Measurements from ENCODE around the gene SRRT. TPM values are rescaled to one million over a fixed set of nuclear protein-coding genes. Genes with fewer than 3 reads are reported as not detected.

SRRT gene, protein sequence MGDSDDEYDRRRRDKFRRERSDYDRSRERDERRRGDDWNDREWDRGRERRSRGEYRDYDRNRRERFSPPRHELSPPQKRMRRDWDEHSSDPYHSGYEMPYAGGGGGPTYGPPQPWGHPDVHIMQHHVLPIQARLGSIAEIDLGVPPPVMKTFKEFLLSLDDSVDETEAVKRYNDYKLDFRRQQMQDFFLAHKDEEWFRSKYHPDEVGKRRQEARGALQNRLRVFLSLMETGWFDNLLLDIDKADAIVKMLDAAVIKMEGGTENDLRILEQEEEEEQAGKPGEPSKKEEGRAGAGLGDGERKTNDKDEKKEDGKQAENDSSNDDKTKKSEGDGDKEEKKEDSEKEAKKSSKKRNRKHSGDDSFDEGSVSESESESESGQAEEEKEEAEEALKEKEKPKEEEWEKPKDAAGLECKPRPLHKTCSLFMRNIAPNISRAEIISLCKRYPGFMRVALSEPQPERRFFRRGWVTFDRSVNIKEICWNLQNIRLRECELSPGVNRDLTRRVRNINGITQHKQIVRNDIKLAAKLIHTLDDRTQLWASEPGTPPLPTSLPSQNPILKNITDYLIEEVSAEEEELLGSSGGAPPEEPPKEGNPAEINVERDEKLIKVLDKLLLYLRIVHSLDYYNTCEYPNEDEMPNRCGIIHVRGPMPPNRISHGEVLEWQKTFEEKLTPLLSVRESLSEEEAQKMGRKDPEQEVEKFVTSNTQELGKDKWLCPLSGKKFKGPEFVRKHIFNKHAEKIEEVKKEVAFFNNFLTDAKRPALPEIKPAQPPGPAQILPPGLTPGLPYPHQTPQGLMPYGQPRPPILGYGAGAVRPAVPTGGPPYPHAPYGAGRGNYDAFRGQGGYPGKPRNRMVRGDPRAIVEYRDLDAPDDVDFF
- 49.8 TPM for total RNA-seq
- 100 to 1,000 TPM in 5 of 8 donors, 10 to 100 TPM in 3; 93.9 to 131 (median 105) TPM for polyA plus RNA-seq (ENCODE audit: insufficient read depth in 1 of 8, insufficient read length in 8 of 8, low replicate concordance in 1 of 8)
- long read RNA-seq, donor 1, partial matches to known transcripts = 18 of 23 reads
- long read RNA-seq, donor 1, other reads (novel, unspliced or antisense) = 0 of 23 reads
- long read RNA-seq, donor 2 = 0 reads
- long read RNA-seq, donor 3, partial matches to known transcripts = 91 of 134 reads
- long read RNA-seq, donor 3, other reads (novel, unspliced or antisense) = 40 of 134 reads
- long read RNA-seq, donor 4, partial matches to known transcripts = 50 of 71 reads
- long read RNA-seq, donor 4, other reads (novel, unspliced or antisense) = 20 of 71 reads
- long read RNA-seq, donor 5, partial matches to known transcripts = 77 of 132 reads
- long read RNA-seq, donor 5, other reads (novel, unspliced or antisense) = 48 of 132 reads
- long read RNA-seq, donor 6, partial matches to known transcripts = 71 of 112 reads
- long read RNA-seq, donor 6, other reads (novel, unspliced or antisense) = 30 of 112 reads
- long read RNA-seq, donor 7, partial matches to known transcripts = 22 of 45 reads
- long read RNA-seq, donor 7, other reads (novel, unspliced or antisense) = 17 of 45 reads
- long read RNA-seq, donor 8, partial matches to known transcripts = 0 of 4 reads
- long read RNA-seq, donor 8, other reads (novel, unspliced or antisense) = 0 of 4 reads
- long read RNA-seq, donor 9, partial matches to known transcripts = 56 of 61 reads
- long read RNA-seq, donor 9, other reads (novel, unspliced or antisense) = 0 of 61 reads
- long read RNA-seq, donor 10, partial matches to known transcripts = 10 of 16 reads
- long read RNA-seq, donor 10, other reads (novel, unspliced or antisense) = 0 of 16 reads
- long read RNA-seq, donor 11, partial matches to known transcripts = 24 of 37 reads
- long read RNA-seq, donor 11, other reads (novel, unspliced or antisense) = 10 of 37 reads

DNA sequence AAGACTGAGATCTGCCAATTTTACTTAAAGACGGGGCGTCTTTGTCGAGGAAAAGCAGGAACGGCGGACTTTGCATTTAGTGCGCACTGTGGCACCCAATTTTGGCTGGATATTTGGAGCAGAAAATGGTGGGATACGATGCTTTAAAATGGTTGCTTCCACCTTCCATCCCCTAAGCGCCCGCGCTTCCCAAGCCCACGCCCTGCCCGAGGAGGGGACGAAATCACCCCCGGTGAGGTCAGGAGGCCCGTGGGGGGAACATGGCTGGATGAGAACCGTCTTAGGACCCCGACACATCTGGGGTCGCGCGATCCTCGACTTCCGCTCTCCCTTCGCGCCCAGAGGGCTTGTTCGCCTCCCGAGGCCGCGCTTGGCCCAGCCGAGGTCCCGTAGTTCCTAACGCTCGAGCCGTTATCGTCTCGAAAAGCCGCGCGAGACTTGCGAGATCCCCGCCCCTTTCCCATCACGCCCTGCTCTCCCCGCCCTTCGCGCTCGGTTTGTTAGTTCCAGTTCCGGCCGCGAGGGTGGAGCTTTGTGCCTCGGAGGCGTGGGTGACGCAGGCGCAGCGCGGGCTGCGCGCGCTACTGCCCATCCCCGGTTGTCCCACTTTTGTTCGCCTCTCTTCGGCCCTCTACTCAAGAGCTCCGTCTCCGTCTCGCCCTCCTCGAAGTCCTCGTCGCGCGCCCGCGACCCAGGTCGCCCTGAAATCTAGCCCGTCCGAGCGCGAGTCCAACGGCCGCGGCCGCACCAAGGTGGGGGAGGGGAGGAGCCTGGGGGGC is at the start of gene SRRT:
Gene SRRT, plus strand, starts transcription at position 527 of the 779 bp plus-strand sequence. CDS start 488 bp downstream, outside the sequence.
- no peaks in the 10 kb centered on the region for H3K27me3 ChIP-seq (ENCODE audit: control insufficient read depth, insufficient read depth, low read length)
- DNase-seq = peak; percentile 99
- peaks cover 62% of the 10 kb centered on the region for H3K36me3 ChIP-seq (ENCODE audit: control insufficient read depth, insufficient read depth, low read length)
- under 1% methylated on average over 58 of the region's 79 CpGs for WGBS (ENCODE audit: insufficient coverage)
- peak within 1 kb of the TSS; percentile 99 for H3K27ac ChIP-seq (ENCODE audit: low read length)
- H3K4me1 ChIP-seq (ENCODE audit: control insufficient read depth, insufficient read depth, low read length) = peaks cover 23% of the 10 kb centered on the region
- H3K4me3 ChIP-seq (ENCODE audit: low read length) = peak within 1 kb of the TSS; percentile 91
- no peaks in the 10 kb centered on the region for H3K9me3 ChIP-seq (replicated peaks; ENCODE audit: control insufficient read depth, low read depth, low read length)

- DNase-seq = peak; percentile 40
- peak overlapping the region; percentile 83 for H3K4me3 ChIP-seq (ENCODE audit: low read length)
- peaks cover 10% of the 10 kb centered on the region for H3K27me3 ChIP-seq (ENCODE audit: control insufficient read depth, insufficient read depth, low read length)
- H3K4me1 ChIP-seq (ENCODE audit: control insufficient read depth, insufficient read depth, low read length) = peaks cover 29% of the 10 kb centered on the region
- H3K27ac ChIP-seq (ENCODE audit: low read length) = peak overlapping the region; percentile 84
- H3K36me3 ChIP-seq (ENCODE audit: control insufficient read depth, insufficient read depth, low read length) = peaks cover 35% of the 10 kb centered on the region
- H3K9me3 ChIP-seq (replicated peaks; ENCODE audit: control insufficient read depth, low read depth, low read length) = no peaks in the 10 kb centered on the region
- 17% methylated on average over 13 of the region's 16 CpGs for WGBS (ENCODE audit: insufficient coverage)
Measured at GRCh38 chr7:100825215-100825671, 49.7 kb upstream of the SRRT start.

DNA sequence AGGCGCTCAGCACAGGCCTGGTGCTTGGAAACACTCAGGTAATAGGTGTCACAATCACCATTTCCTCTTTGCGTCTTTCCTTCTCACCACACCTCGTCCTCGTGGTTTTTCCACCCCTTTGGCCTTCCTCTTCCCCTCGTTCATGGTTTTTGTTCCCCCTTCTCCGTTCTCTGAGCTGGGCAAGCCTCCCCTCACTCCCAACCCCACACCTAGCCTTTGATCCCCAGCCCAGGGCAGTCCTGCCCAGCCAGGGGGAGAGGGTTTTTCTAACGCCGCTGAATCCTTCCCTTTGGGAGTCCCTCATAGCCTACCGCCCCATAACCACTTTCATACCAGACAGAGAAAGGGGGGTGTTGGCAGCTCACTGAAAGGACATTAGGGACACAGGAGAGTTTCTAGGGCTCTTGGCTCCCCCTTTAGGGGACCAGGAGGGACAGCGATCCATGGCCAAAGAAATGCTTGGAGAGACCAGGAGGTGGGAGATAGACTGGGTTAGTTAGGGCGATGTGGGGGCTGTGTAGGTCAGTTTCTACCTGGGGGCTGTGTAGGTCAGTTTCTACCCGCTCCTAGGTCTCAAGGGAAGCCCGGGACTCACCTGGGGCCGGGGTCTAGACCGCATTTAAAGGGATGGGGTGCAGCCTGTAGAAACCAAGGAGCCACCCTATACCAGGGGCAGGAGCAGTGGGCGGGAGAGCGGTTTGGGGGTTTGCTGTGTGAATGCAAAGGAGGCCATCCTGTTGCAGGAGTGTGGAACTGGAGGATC is 49.0 kb upstream of the SRRT start:
- H3K36me3 ChIP-seq (ENCODE audit: control insufficient read depth, insufficient read depth, low read length) = peaks cover 28% of the 10 kb centered on the region
- 3% methylated on average over 10 of the region's 17 CpGs for WGBS (ENCODE audit: insufficient coverage)
- H3K27ac ChIP-seq (ENCODE audit: low read length) = peak overlapping the region; percentile 84
- H3K4me1 ChIP-seq (ENCODE audit: control insufficient read depth, insufficient read depth, low read length) = peaks cover 29% of the 10 kb centered on the region
- H3K27me3 ChIP-seq (ENCODE audit: control insufficient read depth, insufficient read depth, low read length) = peaks cover 10% of the 10 kb centered on the region
- DNase-seq = peak; percentile 65
- H3K9me3 ChIP-seq (replicated peaks; ENCODE audit: control insufficient read depth, low read depth, low read length) = no peaks in the 10 kb centered on the region
- peak overlapping the region; percentile 83 for H3K4me3 ChIP-seq (ENCODE audit: low read length)

GRCh38 chr7:100826514-100827329 is 48.2 kb upstream of the SRRT start:
- no peaks in the 10 kb centered on the region for H3K9me3 ChIP-seq (replicated peaks; ENCODE audit: control insufficient read depth, low read depth, low read length)
- H3K36me3 ChIP-seq (ENCODE audit: control insufficient read depth, insufficient read depth, low read length) = peaks cover 24% of the 10 kb centered on the region
- DNase-seq = peak; percentile 47
- H3K27me3 ChIP-seq (ENCODE audit: control insufficient read depth, insufficient read depth, low read length) = peaks cover 10% of the 10 kb centered on the region
- peak overlapping the region; percentile 84 for H3K27ac ChIP-seq (ENCODE audit: low read length)
- H3K4me3 ChIP-seq (ENCODE audit: low read length) = peak overlapping the region; percentile 83
- WGBS (ENCODE audit: insufficient coverage) = 0% methylated on average over 48 of the region's 71 CpGs
- peaks cover 29% of the 10 kb centered on the region for H3K4me1 ChIP-seq (ENCODE audit: control insufficient read depth, insufficient read depth, low read length)

- peak within 1 kb of the TSS; percentile 83 for H3K4me3 ChIP-seq (ENCODE audit: low read length)
- DNase-seq = peak; percentile 98
- H3K27ac ChIP-seq (ENCODE audit: low read length) = peak within 1 kb of the TSS; percentile 90
- no peaks in the 10 kb centered on the region for H3K9me3 ChIP-seq (replicated peaks; ENCODE audit: control insufficient read depth, low read depth, low read length)
- WGBS (ENCODE audit: insufficient coverage) = under 1% methylated on average over 55 of the region's 80 CpGs
- H3K36me3 ChIP-seq (ENCODE audit: control insufficient read depth, insufficient read depth, low read length) = peaks cover 15% of the 10 kb centered on the region
- H3K27me3 ChIP-seq (ENCODE audit: control insufficient read depth, insufficient read depth, low read length) = peaks cover 10% of the 10 kb centered on the region
- H3K4me1 ChIP-seq (ENCODE audit: control insufficient read depth, insufficient read depth, low read length) = peaks cover 29% of the 10 kb centered on the region
Measured at GRCh38 chr7:100827330-100828226, 47.3 kb upstream of the SRRT start, which contains the start of gene EPHB4. Gene EPHB4 (minus strand): TSS chr7:100827523. CDS start chr7:100827030, 493 bp downstream.

DNA sequence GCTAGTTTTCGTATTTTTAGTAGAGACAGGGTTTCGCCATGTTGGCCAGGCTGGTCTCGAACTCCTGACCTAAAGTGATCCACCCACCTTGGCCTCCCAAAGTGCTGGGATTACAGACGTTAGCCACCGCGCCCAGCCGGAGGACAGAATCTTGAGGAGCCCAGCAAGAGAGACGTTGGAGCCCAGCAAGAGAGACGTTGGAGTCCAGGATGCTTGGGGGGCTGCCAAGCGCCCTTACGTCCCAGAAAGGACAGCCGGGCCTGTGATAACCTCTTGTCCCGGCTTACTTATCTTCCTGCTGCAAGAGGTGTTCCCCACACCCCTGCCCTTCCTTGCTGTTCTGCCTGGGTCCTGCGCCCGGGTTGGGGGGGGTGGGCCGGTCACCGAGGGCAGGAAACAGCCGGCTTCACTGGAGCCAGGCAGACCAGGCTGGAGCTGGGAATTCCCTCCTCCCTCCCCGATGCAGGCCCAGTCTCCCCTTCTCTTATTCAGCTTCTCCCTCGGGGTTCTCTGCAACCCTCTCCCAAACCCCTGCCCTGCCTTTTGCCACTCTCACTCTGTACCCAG is 45.7 kb upstream of the SRRT start:
- H3K36me3 ChIP-seq (ENCODE audit: control insufficient read depth, insufficient read depth, low read length) = no peaks in the 10 kb centered on the region
- H3K4me1 ChIP-seq (ENCODE audit: control insufficient read depth, insufficient read depth, low read length) = peaks cover 29% of the 10 kb centered on the region
- DNase-seq = peak; percentile 54
- H3K4me3 ChIP-seq (ENCODE audit: low read length) = no peak overlapping the region
- peaks cover 10% of the 10 kb centered on the region for H3K27me3 ChIP-seq (ENCODE audit: control insufficient read depth, insufficient read depth, low read length)
- no peaks in the 10 kb centered on the region for H3K9me3 ChIP-seq (replicated peaks; ENCODE audit: control insufficient read depth, low read depth, low read length)
- peak overlapping the region; percentile 90 for H3K27ac ChIP-seq (ENCODE audit: low read length)
- WGBS (ENCODE audit: insufficient coverage) = 32% methylated on average over 18 of the region's 20 CpGs

- Histone ChIP-seq H3K4me3 (ENCODE audit: low read length) (no peak overlapping the region), H3K4me1 (ENCODE audit: control insufficient read depth, insufficient read depth, low read length) (peaks cover 18% of the 10 kb centered on the region), H3K36me3 (ENCODE audit: control insufficient read depth, insufficient read depth, low read length) (no peaks in the 10 kb centered on the region), H3K27me3 (ENCODE audit: control insufficient read depth, insufficient read depth, low read length) (peaks cover 10% of the 10 kb centered on the region), H3K27ac (ENCODE audit: low read length) (no peak overlapping the region), H3K9me3 (replicated peaks; ENCODE audit: control insufficient read depth, low read depth, low read length) (no peaks in the 10 kb centered on the region)
- WGBS (ENCODE audit: insufficient coverage) = no CpG with 5 or more reads among the region's 4 CpGs
- DNase-seq = no peak
Measured at GRCh38 chr7:100830396-100830795, 44.5 kb upstream of the SRRT start.
